HCT116 (cell line): Measurements from ENCODE around the gene SOWAHC. TPM values are rescaled to one million over a fixed set of nuclear protein-coding genes. Genes with fewer than 3 reads are reported as not detected.

Experiments
- ATAC-seq: fragments of 200-7000 bp; cut with Tn5 transposase; 2 replicates; pipeline ENCODE4 v1.9.1; 2020; ENCODE audit warnings: mild to moderate bottlenecking, moderate library complexity
- BruUV-seq: library from RNA; stranded (reverse); fragments of 400-500 nt; replicated peaks from 2 replicates; lab custom pipeline; 2021; lab: Mats Ljungman, UMichigan
- CTCF ChIA-PET: fragments of 300-600 bp; sonication (Branson Sonifier 250); formaldehyde crosslinking; loops from one replicate; lab custom pipeline; 2021; ENCODE audit warnings: antibody characterized with exemption; lab: Charles Lee
- POLR2A ChIA-PET: fragments of 300-600, 350-600 bp; sonication (Branson Sonifier 250); formaldehyde crosslinking; loops from one replicate; lab custom pipeline; 2021; ENCODE audit warnings: antibody characterized with exemption; lab: Charles Lee
- RAD21 ChIA-PET, 2 experiments: fragments of 300-600 bp; sonication (Branson Sonifier 250); formaldehyde crosslinking; loops; one replicate each; lab custom pipeline; 2023; ENCODE audit warnings: low total read pairs in 2 of 2; ENCODE audit not compliant: uncharacterized antibody in 2 of 2, unreplicated experiment in 2 of 2, low non-redundant PET in 1 of 2; lab: Charles Lee
- DNase-seq: peaks from one replicate; pipeline ENCODE4 v3.0.0-alpha.2; 2010; ENCODE audit warnings: low read depth, low spot score
- H2AFZ ChIP-seq: fragments of 200-600 bp; shearing (Covaris generic), sonication (generic); 2 replicates; pipeline ENCODE4 v1.6.1; 2017; ENCODE audit warnings: low read depth, mixed run types, mixed read lengths, antibody characterized with exemption, low read length; ENCODE audit not compliant: poor library complexity, severe bottlenecking
- H3K27ac ChIP-seq: 2 replicates; pipeline ENCODE4 v1.5.1; 2012; ENCODE audit warnings: low read depth, low read length
- H3K27me3 ChIP-seq: fragments of 200-600 bp; sonication (generic); 2 replicates; pipeline ENCODE4 v1.6.1; 2016; ENCODE audit warnings: mixed run types, low read length, mixed read lengths; ENCODE audit not compliant: insufficient read depth
- H3K36me3 ChIP-seq, 2 experiments: fragments of 200-500 bp in 1 of 2; fragments of 200-600 bp in 1 of 2; sonication (Bioruptor generic) in 1 of 2; sonication (generic) in 1 of 2; 2 replicates each; pipeline versions ENCODE4 v1.5.1 to v1.6.1; 2014 to 2016; ENCODE audit warnings: low read length in 2 of 2, inconsistent platforms in 1 of 2, mixed read lengths in 1 of 2, mixed run types in 1 of 2; ENCODE audit not compliant: insufficient read depth in 2 of 2, control insufficient read depth in 1 of 2
- H3K4me1 ChIP-seq, 2 experiments: fragments of 200-600 bp in 1 of 2; sonication (generic) in 1 of 2; 2 replicates each; pipeline versions ENCODE4 v1.5.1 to v1.6.1; 2012 to 2017; ENCODE audit warnings: low read length in 2 of 2, inconsistent platforms in 1 of 2, mild to moderate bottlenecking in 1 of 2, mixed read lengths in 1 of 2, mixed run types in 1 of 2, moderate library complexity in 1 of 2; ENCODE audit not compliant: insufficient read depth in 2 of 2, control insufficient read depth in 1 of 2
- H3K4me2 ChIP-seq: fragments of 200-600 bp; sonication (generic); 2 replicates; pipeline ENCODE4 v1.6.1; 2017; ENCODE audit warnings: mixed run types, low read length, mixed read lengths
- H3K4me3 ChIP-seq, 2 experiments: fragments of 200-600 bp in 1 of 2; sonication (generic) in 1 of 2; replicated peaks in 1 of 2; 2 replicates each; pipeline ENCODE4 v1.5.1; 2011 to 2016; ENCODE audit warnings: low read length in 2 of 2, control low read depth in 1 of 2, low read depth in 1 of 2, mild to moderate bottlenecking in 1 of 2, mixed read lengths in 1 of 2, mixed run types in 1 of 2
- H3K79me2 ChIP-seq: fragments of 200-600 bp; sonication (generic); 2 replicates; pipeline ENCODE4 v1.6.1; 2017; ENCODE audit warnings: mild to moderate bottlenecking, mixed run types, low read length, moderate library complexity, mixed read lengths; ENCODE audit not compliant: insufficient read depth
- H3K9ac ChIP-seq: fragments of 200-600 bp; sonication (generic); 2 replicates; pipeline ENCODE4 v1.6.1; 2016; ENCODE audit warnings: low read length, mixed read lengths
- H3K9me2 ChIP-seq: fragments of 200-600 bp; sonication (generic), shearing (Covaris generic); 2 replicates; pipeline ENCODE4 v1.6.1; 2017; ENCODE audit warnings: mixed run types, mild to moderate bottlenecking, moderate library complexity; ENCODE audit not compliant: insufficient read depth
- H3K9me3 ChIP-seq, 2 experiments: fragments of 200-500 bp in 1 of 2; fragments of 200-600 bp in 1 of 2; sonication (Bioruptor generic) in 1 of 2; sonication (generic) in 1 of 2; 2 replicates each; pipeline ENCODE4 v1.6.1; 2014 to 2017; ENCODE audit warnings: low read length in 2 of 2, mixed read lengths in 2 of 2, inconsistent platforms in 1 of 2, low read depth in 1 of 2, mild to moderate bottlenecking in 1 of 2, mixed run types in 1 of 2, moderate library complexity in 1 of 2; ENCODE audit not compliant: control insufficient read depth in 1 of 2, insufficient read depth in 1 of 2
- H4K20me1 ChIP-seq: fragments of 200-600 bp; sonication (generic), shearing (Covaris generic); 2 replicates; pipeline ENCODE4 v1.6.1; 2017; ENCODE audit warnings: mixed run types, mild to moderate bottlenecking, moderate library complexity; ENCODE audit not compliant: insufficient read depth
- FOSL1 ChIP-seq: IDR thresholded peaks from 2 replicates; pipeline ENCODE4 v1.6.1; 2012; ENCODE audit warnings: low read depth
- YY1 ChIP-seq: IDR thresholded peaks from 2 replicates; pipeline ENCODE4 v1.6.1; 2011; ENCODE audit warnings: low read length, low read depth, moderate library complexity, mild to moderate bottlenecking; ENCODE audit not compliant: insufficient replicate concordance; ENCODE audit errors: extremely low read depth
- intact Hi-C: fragments of 100-400 bp; cut with micrococcal nuclease; formaldehyde crosslinking; loops from 2 replicates; pipeline ENCODE4 v1.10.0; 2022
- total RNA-seq: library from RNA; stranded (reverse); gene quantifications from one replicate; pipeline ENCODE4 v1.2.1, GENCODE V29; 2021; ENCODE audit not compliant: unreplicated experiment
- TF ChIP-seq, protein P1 (sequence below): IDR thresholded peaks from 2 replicates; pipeline ENCODE4 v1.6.1; 2012
- TF ChIP-seq, protein P2 (sequence below), 3 experiments: fragments of 200-600 bp in 1 of 3; sonication (generic) in 1 of 3; IDR thresholded peaks in 2 of 3; conservative IDR thresholded peaks in 1 of 3; 2 replicates each; pipeline ENCODE4 v1.5.1; 2012 to 2017; ENCODE audit warnings: low read depth in 2 of 3, low read length in 2 of 3, antibody characterized with exemption in 1 of 3, borderline replicate concordance in 1 of 3, control low read depth in 1 of 3, mild to moderate bottlenecking in 1 of 3, mixed read lengths in 1 of 3, mixed run types in 1 of 3, moderate library complexity in 1 of 3; ENCODE audit not compliant: insufficient read depth in 1 of 3

Gene SOWAHC
- total RNA-seq, 1 experiment from 2014 or later, result 16.6 TPM

DNA sequence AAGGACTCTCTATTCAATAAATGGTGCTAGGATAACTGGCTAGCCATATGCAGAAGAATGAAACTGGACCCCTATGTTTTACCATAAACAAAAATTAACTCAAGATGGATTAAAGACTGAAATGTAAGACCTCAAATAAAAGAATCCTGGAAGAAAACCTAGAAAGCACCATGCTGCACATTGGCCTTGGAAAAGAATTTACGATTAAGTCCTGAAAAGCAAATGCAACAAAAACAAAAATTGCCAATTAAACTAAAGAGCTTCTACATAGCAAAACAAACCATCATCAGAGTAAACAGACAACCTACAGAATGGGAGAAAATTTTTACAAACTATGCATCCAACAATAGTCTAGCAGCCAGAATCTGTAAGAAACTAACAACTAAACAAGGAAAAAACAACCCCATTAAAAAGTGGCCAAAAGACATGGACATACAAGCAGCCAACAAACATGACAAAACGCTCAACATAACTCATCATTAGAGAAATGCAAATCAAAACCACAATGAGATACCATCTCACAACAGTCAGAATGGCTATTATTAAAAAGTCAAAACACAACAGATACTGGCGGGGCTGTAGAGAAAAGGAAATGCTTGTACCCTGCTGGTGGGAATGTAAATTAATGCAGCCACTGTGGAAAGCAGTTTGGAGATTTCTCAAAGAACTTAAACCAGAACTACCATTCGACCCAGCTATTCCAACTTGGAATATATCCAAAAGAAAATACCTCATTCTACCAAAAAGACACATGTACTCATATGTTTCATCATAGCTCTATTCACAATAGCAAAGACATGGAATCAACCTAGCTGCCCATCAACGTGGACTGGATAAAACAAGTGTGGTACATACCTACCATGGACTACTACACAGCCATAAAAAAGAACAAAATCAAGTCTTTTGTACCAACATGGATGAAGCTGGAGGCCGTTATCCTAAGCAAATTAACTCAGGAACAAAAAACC is 31.0 kb upstream of the SOWAHC start:
- no peak for TF ChIP-seq YY1
- TF ChIP-seq, protein P1, sequence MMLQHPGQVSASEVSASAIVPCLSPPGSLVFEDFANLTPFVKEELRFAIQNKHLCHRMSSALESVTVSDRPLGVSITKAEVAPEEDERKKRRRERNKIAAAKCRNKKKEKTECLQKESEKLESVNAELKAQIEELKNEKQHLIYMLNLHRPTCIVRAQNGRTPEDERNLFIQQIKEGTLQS, result no peak
- TF ChIP-seq, protein P2, sequence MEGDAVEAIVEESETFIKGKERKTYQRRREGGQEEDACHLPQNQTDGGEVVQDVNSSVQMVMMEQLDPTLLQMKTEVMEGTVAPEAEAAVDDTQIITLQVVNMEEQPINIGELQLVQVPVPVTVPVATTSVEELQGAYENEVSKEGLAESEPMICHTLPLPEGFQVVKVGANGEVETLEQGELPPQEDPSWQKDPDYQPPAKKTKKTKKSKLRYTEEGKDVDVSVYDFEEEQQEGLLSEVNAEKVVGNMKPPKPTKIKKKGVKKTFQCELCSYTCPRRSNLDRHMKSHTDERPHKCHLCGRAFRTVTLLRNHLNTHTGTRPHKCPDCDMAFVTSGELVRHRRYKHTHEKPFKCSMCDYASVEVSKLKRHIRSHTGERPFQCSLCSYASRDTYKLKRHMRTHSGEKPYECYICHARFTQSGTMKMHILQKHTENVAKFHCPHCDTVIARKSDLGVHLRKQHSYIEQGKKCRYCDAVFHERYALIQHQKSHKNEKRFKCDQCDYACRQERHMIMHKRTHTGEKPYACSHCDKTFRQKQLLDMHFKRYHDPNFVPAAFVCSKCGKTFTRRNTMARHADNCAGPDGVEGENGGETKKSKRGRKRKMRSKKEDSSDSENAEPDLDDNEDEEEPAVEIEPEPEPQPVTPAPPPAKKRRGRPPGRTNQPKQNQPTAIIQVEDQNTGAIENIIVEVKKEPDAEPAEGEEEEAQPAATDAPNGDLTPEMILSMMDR (IDR thresholded peaks at IDR 0.05 in 2 of 3, conservative IDR thresholded peaks at IDR 0.05 in 1 of 3; ENCODE audit: borderline replicate concordance in 1 of 3, insufficient read depth in 1 of 3, low read depth in 2 of 3, low read length in 2 of 3), result 0 out of 6 replicates have a peak, but pooled peaks of 1 of the 3 experiments have one; percentile 20
- no peak for TF ChIP-seq FOSL1
- TF ChIP-seq, all 23 proteins: peak for 1
- Histone ChIP-seq H3K4me1 (no peaks in the 10 kb centered on the region), H2AFZ (no peak overlapping the region), H3K4me2 (no peak overlapping the region), H3K27me3 (no peaks in the 10 kb centered on the region), H3K9me3 (no peaks in the 10 kb centered on the region), H3K27ac (no peak overlapping the region), H3K9ac (no peak overlapping the region), H3K36me3 (0 out of 4 replicates have a peak, but pooled peaks cover 4 to 6% of the 10 kb centered on the region in 2 experiments), H3K79me2 (peaks cover 70% of the 10 kb centered on the region), H3K4me3 (no peak overlapping the region), H4K20me1 (peaks cover 3% of the 10 kb centered on the region), H3K9me2 (no peaks in the 10 kb centered on the region)
- RAD21 ChIA-PET, result no interaction called here
- DNase-seq, result no peak
- CTCF ChIA-PET, result no interaction called here
- BruUV-seq, result TSS peak; percentile 10
- no peak for ATAC-seq
- intact Hi-C loops, result no loop called here
- POLR2A ChIA-PET, result no interaction called here
